HepG2 (cell line): ENCODE measurements around the gene UPF3B.
"Not testable (repeated sequence)": the region's sequence is repeated elsewhere in the genome, so short reads cannot be mapped to it uniquely, and the experiment has no call there.

ENCODE experiments used
- JUNB ChIP-seq: sonication (generic); formaldehyde crosslinking; IDR thresholded peaks from 2 replicates; pipeline ENCODE4 v1.8.0; 2022; ENCODE audit warnings: missing genetic modification reagents, mild to moderate bottlenecking, borderline replicate concordance
- MAFK ChIP-seq, 2 experiments: IDR thresholded peaks in 1 of 2; conservative IDR thresholded peaks in 1 of 2; 2 replicates each; pipeline ENCODE4 v1.6.1; 2011; ENCODE audit warnings: improper control_type of control experiment in 2 of 2, low read length in 2 of 2
- POLR2AphosphoS5 ChIP-seq: IDR thresholded peaks from 2 replicates; pipeline ENCODE4 v1.6.1; 2012; ENCODE audit warnings: low read depth, low read length
- TBL1XR1 ChIP-seq: fragments of 150-350 bp; IDR thresholded peaks from 2 replicates; pipeline ENCODE4 v1.6.1; 2014; ENCODE audit warnings: borderline replicate concordance, low read length; ENCODE audit not compliant: partially characterized antibody
- ZBTB7A ChIP-seq: sonication (generic); formaldehyde crosslinking; IDR thresholded peaks from 2 replicates; pipeline ENCODE4 v1.8.0; 2022; ENCODE audit warnings: mild to moderate bottlenecking, missing genetic modification reagents
- ZNF709 ChIP-seq: sonication (generic); formaldehyde crosslinking; IDR thresholded peaks from 2 replicates; pipeline ENCODE4 v1.5.0; 2020; ENCODE audit warnings: mild to moderate bottlenecking, missing genetic modification reagents

GRCh38 chrX:119808461-119808860, 44.3 kb downstream of the UPF3B start:
- not testable (repeated sequence) for TF ChIP-seq JUNB (CRISPR knock-in tag); TBL1XR1; ZNF709 (CRISPR knock-in tag); POLR2AphosphoS5; MAFK (conservative IDR thresholded peaks at IDR 0.05 in 1 of 2, IDR thresholded peaks at IDR 0.05 in 1 of 2; ENCODE audit: low read length in 2 of 2); ZBTB7A (CRISPR knock-in tag)
